A549 (cell line): ENCODE measurements around the gene ST6GALNAC4.

Experiments used
- CBX8 ChIP-seq: fragments of 200-600 bp; sonication (generic); IDR thresholded peaks from 2 replicates; pipeline ENCODE4 v1.6.1; 2016
- CTCF ChIP-seq: fragments of >200 bp; sonication (Bioruptor Twin); formaldehyde crosslinking; IDR thresholded peaks from 3 replicates; pipeline ENCODE4 v1.5.1; 2016
- EP300 ChIP-seq, 2 experiments: fragments of >200 bp; sonication (Bioruptor Twin); formaldehyde crosslinking; IDR thresholded peaks; 2 replicates in 1 of 2; 3 replicates in 1 of 2; pipeline ENCODE4 v1.6.1; 2016 to 2017
- JUN ChIP-seq, 2 experiments: fragments of >200 bp; sonication (Bioruptor Twin); formaldehyde crosslinking; IDR thresholded peaks; 2 replicates in 1 of 2; 3 replicates in 1 of 2; pipeline ENCODE4 v1.6.1; 2016 to 2017
- KDM1A ChIP-seq: fragments of 200-600 bp; sonication (generic); IDR thresholded peaks from 2 replicates; pipeline ENCODE4 v1.6.1; 2016; ENCODE audit warnings: low read depth, mild to moderate bottlenecking
- MYC ChIP-seq: IDR thresholded peaks from 2 replicates; pipeline ENCODE4 v1.6.1; 2012; ENCODE audit warnings: mild to moderate bottlenecking, inconsistent platforms, low read length, improper control_type of control experiment, borderline replicate concordance
- POLR2A ChIP-seq: IDR thresholded peaks from 2 replicates; pipeline ENCODE4 v1.6.1; 2012; ENCODE audit warnings: mild to moderate bottlenecking, low read length
- RFX5 ChIP-seq: fragments of 450-650 bp; IDR thresholded peaks from 2 replicates; pipeline ENCODE4 v1.7.1; 2014; ENCODE audit warnings: antibody characterized with exemption, mild to moderate bottlenecking, moderate library complexity

GRCh38 chr9:127871531-127871930, 45.3 kb downstream of the ST6GALNAC4 start:
- TF ChIP-seq CTCF, result no peak
- TF ChIP-seq MYC, result no peak
- TF ChIP-seq POLR2A, result no peak
- TF ChIP-seq EP300 (IDR thresholded peaks at IDR 0.05), result no peak
- no peak for TF ChIP-seq RFX5
- TF ChIP-seq KDM1A, result no peak
- no peak for TF ChIP-seq JUN (IDR thresholded peaks at IDR 0.05)
- no peak for TF ChIP-seq CBX8
